H1 (cell line): ENCODE data around the gene UNC93A. TPM values are rescaled to one million over a fixed set of nuclear protein-coding genes. Genes with fewer than 3 reads are reported as not detected.
"Not testable (repeated sequence)": the region's sequence is repeated elsewhere in the genome, so short reads cannot be mapped to it uniquely, and the experiment has no call there.

ENCODE experiments used
- CTCF ChIA-PET: fragments of 300-600 bp; sonication (Branson Sonifier 250); formaldehyde crosslinking; loops from one replicate; lab custom pipeline; 2021; ENCODE audit not compliant: partially characterized antibody; lab: Charles Lee
- POLR2A ChIA-PET: fragments of 300-600 bp; sonication (Branson Sonifier 250); formaldehyde crosslinking; loops from one replicate; lab custom pipeline; 2021; ENCODE audit warnings: inconsistent platforms; ENCODE audit not compliant: partially characterized antibody; lab: Charles Lee
- DNase-seq, 2 experiments: peaks; one replicate each; pipeline versions ENCODE4 v3.0.0 to v3.0.0-alpha.2; 2010 to 2022; ENCODE audit warnings: low spot score in 2 of 2, low read depth in 1 of 2, mixed read lengths in 1 of 2
- FAIRE-seq: peaks from 2 replicates; lab custom pipeline; 2011; peaks lifted over from hg19 to GRCh38; lab: Jason Lieb, UNC
- H2AFZ ChIP-seq: 2 replicates; pipeline ENCODE4 v1.8.1; 2012; ENCODE audit warnings: low read length, inconsistent platforms
- H2AK5ac ChIP-seq: 2 replicates; pipeline ENCODE4 v1.6.1; 2013; ENCODE audit warnings: low read depth, low read length
- H2BK120ac ChIP-seq: replicated peaks from 2 replicates; pipeline ENCODE3; 2013; ENCODE audit warnings: low read depth, low read length, inconsistent platforms
- H2BK12ac ChIP-seq: 2 replicates; pipeline ENCODE4 v1.6.1; 2013; ENCODE audit warnings: low read depth, low read length
- H2BK15ac ChIP-seq: 2 replicates; pipeline ENCODE4 v1.6.1; 2013; ENCODE audit warnings: low read length
- H2BK20ac ChIP-seq: 2 replicates; pipeline ENCODE4 v1.6.1; 2013; ENCODE audit warnings: low read length
- H2BK5ac ChIP-seq: 2 replicates; pipeline ENCODE4 v1.6.1; 2013; ENCODE audit warnings: low read depth, low read length
- H3K14ac ChIP-seq: 2 replicates; pipeline ENCODE4 v1.6.1; 2013; ENCODE audit warnings: inconsistent platforms; ENCODE audit not compliant: insufficient read length
- H3K18ac ChIP-seq: 2 replicates; pipeline ENCODE4 v1.6.1; 2013; ENCODE audit warnings: low read length; ENCODE audit errors: extremely low read depth
- H3K23ac ChIP-seq: 2 replicates; pipeline ENCODE4 v1.6.1; 2013; ENCODE audit warnings: inconsistent platforms; ENCODE audit not compliant: insufficient read length
- H3K23me2 ChIP-seq: 2 replicates; pipeline ENCODE4 v1.6.1; 2013; ENCODE audit warnings: low read depth, low read length
- H3K27ac ChIP-seq: 2 replicates; pipeline ENCODE4 v1.6.1; 2011; ENCODE audit warnings: low read depth, low read length, inconsistent platforms
- H3K27me3 ChIP-seq, 4 experiments: replicated peaks in 1 of 4; 1 replicate in 1 of 4; 2 replicates in 3 of 4; pipeline versions ENCODE4 v1.6.1 to v1.8.1; 2011 to 2013; ENCODE audit warnings: low read length in 3 of 4, mild to moderate bottlenecking in 3 of 4, inconsistent platforms in 2 of 4, mixed read lengths in 2 of 4, moderate library complexity in 1 of 4; ENCODE audit not compliant: control insufficient read depth in 3 of 4, insufficient read depth in 3 of 4; ENCODE audit errors: extremely low read depth in 1 of 4
- H3K36me3 ChIP-seq, 4 experiments: 2 replicates each; pipeline versions ENCODE4 v1.6.1 to v1.8.1; 2011 to 2013; ENCODE audit warnings: mild to moderate bottlenecking in 4 of 4, low read length in 3 of 4, moderate library complexity in 2 of 4, control low read depth in 1 of 4, inconsistent platforms in 1 of 4; ENCODE audit not compliant: insufficient read depth in 4 of 4, control insufficient read depth in 2 of 4
- H3K4ac ChIP-seq: replicated peaks from 2 replicates; pipeline ENCODE3; 2013; ENCODE audit warnings: low read length, low read depth, mixed read lengths, inconsistent platforms; ENCODE audit not compliant: insufficient read length
- H3K4me1 ChIP-seq, 4 experiments: replicated peaks in 1 of 4; 1 replicate in 1 of 4; 2 replicates in 3 of 4; pipeline versions ENCODE4 v1.6.1 to v1.8.1; 2011 to 2013; ENCODE audit warnings: low read length in 3 of 4, inconsistent platforms in 2 of 4, mixed read lengths in 1 of 4; ENCODE audit not compliant: insufficient read depth in 4 of 4, control insufficient read depth in 3 of 4
- H3K4me2 ChIP-seq, 2 experiments: 2 replicates each; pipeline versions ENCODE4 v1.6.1 to v1.8.1; 2011 to 2013; ENCODE audit warnings: low read depth in 2 of 2, low read length in 2 of 2, control low read depth in 1 of 2, inconsistent platforms in 1 of 2, mild to moderate bottlenecking in 1 of 2; ENCODE audit not compliant: insufficient read depth in 1 of 2
- H3K4me3 ChIP-seq, 4 experiments: fragments of 200-600, 300-600 bp in 1 of 4; sonication (generic), shearing (Covaris generic), sonication (Bioruptor Twin) in 1 of 4; 2 replicates each; pipeline versions ENCODE4 v1.5.1 to v1.8.1; 2011 to 2016; ENCODE audit warnings: low read length in 4 of 4, low read depth in 3 of 4, control low read depth in 2 of 4, inconsistent platforms in 2 of 4, mild to moderate bottlenecking in 2 of 4, mixed read lengths in 1 of 4, moderate library complexity in 1 of 4; ENCODE audit not compliant: insufficient read depth in 2 of 4; ENCODE audit errors: extremely low read depth in 1 of 4
- H3K56ac ChIP-seq: replicated peaks from 2 replicates; pipeline ENCODE3; 2013; ENCODE audit warnings: low read depth, mild to moderate bottlenecking, mixed read lengths, low read length, inconsistent platforms; ENCODE audit not compliant: insufficient read length
- H3K79me1 ChIP-seq: 2 replicates; pipeline ENCODE4 v1.6.1; 2013; ENCODE audit warnings: low read depth, low read length, control low read depth
- H3K79me2 ChIP-seq, 2 experiments: 2 replicates each; pipeline versions ENCODE4 v1.6.1 to v1.8.1; 2012 to 2013; ENCODE audit warnings: low read length in 2 of 2, mild to moderate bottlenecking in 2 of 2, inconsistent platforms in 1 of 2; ENCODE audit not compliant: insufficient read depth in 2 of 2, control insufficient read depth in 1 of 2
- H3K9ac ChIP-seq, 4 experiments: replicated peaks in 1 of 4; 1 replicate in 1 of 4; 2 replicates in 3 of 4; pipeline versions ENCODE4 v1.6.1 to v1.8.1; 2011 to 2013; ENCODE audit warnings: low read depth in 3 of 4, low read length in 3 of 4, control low read depth in 2 of 4, mild to moderate bottlenecking in 2 of 4, moderate library complexity in 2 of 4, inconsistent platforms in 1 of 4; ENCODE audit errors: extremely low read depth in 1 of 4
- H3K9me3 ChIP-seq, 2 experiments: 2 replicates each; pipeline versions ENCODE4 v1.6.1 to v1.8.1; 2012 to 2013; ENCODE audit warnings: mild to moderate bottlenecking in 2 of 2, moderate library complexity in 2 of 2, control low read depth in 1 of 2, inconsistent platforms in 1 of 2, low read depth in 1 of 2, low read length in 1 of 2, mixed read lengths in 1 of 2; ENCODE audit not compliant: insufficient read depth in 2 of 2
- H4K20me1 ChIP-seq, 2 experiments: replicated peaks in 1 of 2; 2 replicates each; pipeline versions ENCODE3 to v1.8.1; 2011 to 2013; ENCODE audit warnings: inconsistent platforms in 2 of 2, low read length in 2 of 2, mild to moderate bottlenecking in 1 of 2; ENCODE audit not compliant: insufficient read depth in 2 of 2, control insufficient read depth in 1 of 2
- H4K5ac ChIP-seq: 2 replicates; pipeline ENCODE4 v1.6.1; 2013; ENCODE audit warnings: low read length, low read depth, mixed read lengths, inconsistent platforms; ENCODE audit not compliant: insufficient read length
- H4K8ac ChIP-seq: 2 replicates; pipeline ENCODE4 v1.8.0; 2013; ENCODE audit warnings: mild to moderate bottlenecking, moderate library complexity, low read length, inconsistent platforms; ENCODE audit not compliant: insufficient read depth; ENCODE audit errors: extremely low read depth
- H4K91ac ChIP-seq: replicated peaks from 2 replicates; pipeline ENCODE3; 2013; ENCODE audit warnings: low read length, mixed read lengths, inconsistent platforms; ENCODE audit not compliant: insufficient read length
- WGBS, 2 experiments: shearing (Covaris generic) in 1 of 2; methylation state at CpG; one replicate each; pipeline versions ENCODE4 v1.1.6 to v1.1.7; 2013 to 2015; ENCODE audit warnings: low lambda C conversion rate in 2 of 2, mixed read lengths in 2 of 2, inconsistent platforms in 1 of 2, low coverage in 1 of 2, missing lambda C conversion rate in 1 of 2; ENCODE audit not compliant: insufficient replicate concordance in 2 of 2, insufficient coverage in 1 of 2, insufficient read length in 1 of 2; ENCODE audit errors: extremely low coverage in 1 of 2, missing lambda C conversion rate in 1 of 2; 5-methylcytosine and 5-hydroxymethylcytosine counted together
- polyA plus RNA-seq, 7 experiments: library from polyadenylated mRNA; depleted of rRNA in 3 of 7; stranded (reverse) in 5 of 7; unstranded in 2 of 7; fragments of >200 nt in 5 of 7; fragments of 200-250 nt in 2 of 7; gene quantifications; 1 replicate in 5 of 7; 2 replicates in 1 of 7; 4 replicates in 1 of 7; pipeline versions ENCODE4 v1.2.1 to v1.2.3, GENCODE V29; 2011 to 2013; ENCODE audit warnings: missing spikeins in 2 of 7, mixed read lengths in 2 of 7
- total RNA-seq: library from RNA; stranded (reverse); fragmentation: NEBNext Ultra II Directional; extraction: Animal tissue kit (Norgen Biotek cat#: 25700); gene quantifications from 2 replicates; pipeline ENCODE4 v1.2.1, GENCODE V29; 2021

UNC93A gene
- total and polyA plus RNA-seq, 2 of the 8 experiments (the other 6 are each of a cell fraction or from before 2014, with no cell fraction given): 0.39 TPM; not detected in 1

DNA sequence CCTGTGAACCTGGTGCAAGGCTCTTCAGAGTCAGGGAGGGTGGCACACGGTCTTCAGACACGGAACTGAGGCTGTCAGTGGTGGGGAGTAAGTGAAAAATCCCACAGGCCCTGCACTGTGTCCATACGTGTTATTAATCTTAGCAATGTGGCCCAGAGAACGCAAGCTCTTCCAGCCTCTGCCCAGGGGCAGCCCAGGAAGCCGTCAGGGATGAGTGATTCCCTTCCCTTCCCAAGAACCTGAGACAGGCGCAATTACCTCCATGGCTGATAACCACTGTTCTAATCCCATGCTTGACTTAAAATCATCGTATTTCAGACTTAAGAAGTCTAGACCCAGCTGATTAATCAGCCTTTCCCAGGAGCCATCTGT lies 49.0 kb upstream of the UNC93A start:
- H3K4ac ChIP-seq, H3K18ac ChIP-seq, H3K23me2 ChIP-seq, H2BK5ac ChIP-seq, H2BK12ac ChIP-seq, H2BK15ac ChIP-seq, H2BK20ac ChIP-seq, H2AK5ac ChIP-seq, DNase-seq, H3K23ac ChIP-seq, H3K14ac ChIP-seq, H3K79me2 ChIP-seq, H4K91ac ChIP-seq, H3K79me1 ChIP-seq, H4K8ac ChIP-seq, H3K4me2 ChIP-seq, H4K5ac ChIP-seq, FAIRE-seq, H4K20me1 ChIP-seq, H3K27ac ChIP-seq, H2BK120ac ChIP-seq, H3K9ac ChIP-seq, H3K27me3 ChIP-seq, H2AFZ ChIP-seq, POLR2A ChIA-PET, H3K9me3 ChIP-seq, H3K4me3 ChIP-seq, H3K56ac ChIP-seq: not testable (repeated sequence)
- 82% methylated on average over 2 of the region's 7 CpGs; no CpG with 5 or more reads in 1 of the 2 experiments for WGBS, 2 experiments
- CTCF ChIA-PET: interaction anchor here (1.6 kb wide), 1 partner anchor 108 kb away, joined by 3 read pairs; no protein-coding TSS in a partner anchor
- peaks cover 13 to 43% (median 33%) of the 10 kb centered on the region in 4 experiments for H3K4me1 ChIP-seq
- H3K36me3 ChIP-seq: peaks cover 0 to 17% (median 4%) of the 10 kb centered on the region in 4 experiments; a peak in 4 of 8 replicates
